GM10266 (cell line): Measurements from ENCODE around the gene RNASEH2A.
A peak's percentile ranks its signal among the peaks of the same experiment; 100 is the strongest.

Source experiments
- DNase-seq: peaks from one replicate; pipeline ENCODE4 v3.0.0; 2012; ENCODE audit errors: extremely low spot score
- TF ChIP-seq, protein P1 (sequence below): IDR thresholded peaks from 2 replicates; pipeline ENCODE4 v1.5.1; 2012; ENCODE audit warnings: mild to moderate bottlenecking, low read depth; ENCODE audit not compliant: control insufficient read depth, insufficient read depth; ENCODE audit errors: missing control alignments

Gene RNASEH2A

DNA sequence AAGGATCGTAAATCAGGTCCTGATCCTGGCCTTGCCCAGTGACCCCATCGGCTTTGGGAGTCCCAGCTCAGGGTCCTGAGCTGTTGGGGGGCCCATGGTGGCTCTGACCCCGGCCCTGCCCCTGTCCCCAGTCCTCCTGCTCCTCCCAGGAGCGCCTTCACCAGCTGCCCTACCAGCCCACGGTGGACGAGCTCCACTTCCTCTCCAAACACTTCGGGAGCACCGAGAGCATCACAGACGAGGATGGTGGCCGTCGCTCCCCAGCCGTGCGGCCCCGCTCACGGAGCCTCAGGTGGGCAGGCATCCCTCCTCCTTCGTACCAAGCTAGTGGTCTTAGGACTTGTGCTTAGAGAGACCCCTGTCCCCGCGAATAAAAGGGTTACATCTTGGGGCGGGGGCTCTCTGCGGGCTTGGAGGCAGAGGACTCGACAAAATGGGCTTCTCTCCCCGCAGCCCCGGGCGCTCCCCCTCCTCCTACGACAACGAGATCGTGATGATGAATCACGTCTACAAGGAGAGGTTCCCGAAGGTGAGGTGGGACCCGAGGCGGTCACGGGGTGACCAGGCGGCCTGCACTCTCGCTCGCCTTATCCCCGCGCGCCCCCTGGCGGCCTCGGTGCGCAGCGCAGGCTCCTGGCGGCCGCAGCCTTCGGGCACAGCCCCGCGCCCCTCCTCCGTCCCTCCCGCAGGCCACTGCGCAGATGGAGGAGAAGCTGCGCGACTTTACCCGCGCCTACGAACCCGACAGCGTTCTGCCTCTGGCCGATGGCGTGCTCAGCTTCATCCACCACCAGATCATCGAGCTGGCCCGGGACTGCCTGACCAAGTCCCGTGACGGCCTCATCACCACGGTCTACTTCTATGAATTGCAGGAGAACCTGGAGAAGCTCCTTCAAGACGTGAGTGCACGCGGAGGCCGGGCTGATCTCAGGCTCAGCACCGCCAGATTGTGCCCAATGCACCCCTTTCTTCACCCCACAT is 41.1 kb downstream of the RNASEH2A start:
- DNase-seq: peak; percentile 92
- TF ChIP-seq, protein P1, sequence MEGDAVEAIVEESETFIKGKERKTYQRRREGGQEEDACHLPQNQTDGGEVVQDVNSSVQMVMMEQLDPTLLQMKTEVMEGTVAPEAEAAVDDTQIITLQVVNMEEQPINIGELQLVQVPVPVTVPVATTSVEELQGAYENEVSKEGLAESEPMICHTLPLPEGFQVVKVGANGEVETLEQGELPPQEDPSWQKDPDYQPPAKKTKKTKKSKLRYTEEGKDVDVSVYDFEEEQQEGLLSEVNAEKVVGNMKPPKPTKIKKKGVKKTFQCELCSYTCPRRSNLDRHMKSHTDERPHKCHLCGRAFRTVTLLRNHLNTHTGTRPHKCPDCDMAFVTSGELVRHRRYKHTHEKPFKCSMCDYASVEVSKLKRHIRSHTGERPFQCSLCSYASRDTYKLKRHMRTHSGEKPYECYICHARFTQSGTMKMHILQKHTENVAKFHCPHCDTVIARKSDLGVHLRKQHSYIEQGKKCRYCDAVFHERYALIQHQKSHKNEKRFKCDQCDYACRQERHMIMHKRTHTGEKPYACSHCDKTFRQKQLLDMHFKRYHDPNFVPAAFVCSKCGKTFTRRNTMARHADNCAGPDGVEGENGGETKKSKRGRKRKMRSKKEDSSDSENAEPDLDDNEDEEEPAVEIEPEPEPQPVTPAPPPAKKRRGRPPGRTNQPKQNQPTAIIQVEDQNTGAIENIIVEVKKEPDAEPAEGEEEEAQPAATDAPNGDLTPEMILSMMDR: peak; percentile 100

DNA sequence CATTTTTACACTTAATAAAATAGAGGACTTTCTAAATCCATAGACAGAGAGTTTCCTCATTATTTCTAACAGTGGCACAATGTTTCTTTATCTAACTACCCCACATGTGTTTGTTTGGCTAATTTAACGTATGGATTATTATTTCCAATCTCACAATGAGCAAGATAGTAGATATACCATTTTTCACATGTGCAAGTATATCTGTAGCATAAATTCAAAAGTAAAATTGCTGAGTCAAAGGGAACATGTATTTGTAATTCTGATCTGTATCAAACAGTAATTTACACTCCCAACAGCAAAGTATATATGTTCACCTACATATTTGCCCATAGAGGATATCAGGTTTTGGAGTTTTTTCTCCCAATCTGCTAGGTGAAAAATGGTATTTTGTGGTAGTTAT is 50.3 kb downstream of the RNASEH2A start:
- DNase-seq: no peak
- TF ChIP-seq, protein P1: no peak

DNA sequence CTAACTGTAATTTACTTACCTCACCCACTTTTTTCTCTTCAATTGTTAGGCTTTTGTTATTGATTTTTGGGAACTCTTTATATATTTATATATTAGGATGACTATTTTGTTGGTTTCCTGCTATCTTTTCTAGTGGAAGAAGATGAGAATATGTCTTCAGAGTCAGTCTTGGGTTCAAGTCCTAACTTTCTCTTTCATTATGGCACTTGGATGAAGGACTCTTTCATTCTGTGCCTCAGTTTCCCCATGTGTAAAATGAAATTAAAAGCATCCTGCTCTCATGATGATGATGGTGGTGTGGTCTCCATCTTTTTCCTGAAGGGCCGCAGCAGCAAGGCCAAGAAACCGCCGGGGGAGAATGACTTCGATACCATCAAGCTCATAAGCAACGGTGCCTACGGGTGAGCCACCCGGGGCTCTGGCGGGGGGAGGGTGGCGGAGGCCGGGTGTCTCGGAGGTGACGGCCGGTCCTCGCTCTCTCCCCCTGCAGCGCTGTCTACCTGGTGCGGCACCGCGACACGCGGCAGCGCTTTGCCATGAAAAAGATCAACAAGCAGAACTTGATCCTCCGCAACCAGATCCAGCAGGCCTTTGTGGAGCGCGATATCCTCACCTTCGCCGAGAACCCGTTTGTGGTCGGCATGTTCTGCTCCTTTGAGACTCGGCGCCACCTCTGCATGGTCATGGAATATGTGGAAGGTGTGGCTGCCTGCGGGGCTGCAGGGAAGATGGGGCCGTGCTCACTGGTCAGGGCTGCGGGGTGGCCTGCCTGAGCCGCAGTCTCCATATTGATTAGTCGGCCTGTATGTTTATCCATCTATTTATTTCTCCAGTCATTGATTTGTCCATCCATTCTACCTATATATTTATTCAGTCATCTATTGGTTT is 51.9 kb downstream of the RNASEH2A start:
- no peak for DNase-seq
- TF ChIP-seq, protein P1: no peak

DNA sequence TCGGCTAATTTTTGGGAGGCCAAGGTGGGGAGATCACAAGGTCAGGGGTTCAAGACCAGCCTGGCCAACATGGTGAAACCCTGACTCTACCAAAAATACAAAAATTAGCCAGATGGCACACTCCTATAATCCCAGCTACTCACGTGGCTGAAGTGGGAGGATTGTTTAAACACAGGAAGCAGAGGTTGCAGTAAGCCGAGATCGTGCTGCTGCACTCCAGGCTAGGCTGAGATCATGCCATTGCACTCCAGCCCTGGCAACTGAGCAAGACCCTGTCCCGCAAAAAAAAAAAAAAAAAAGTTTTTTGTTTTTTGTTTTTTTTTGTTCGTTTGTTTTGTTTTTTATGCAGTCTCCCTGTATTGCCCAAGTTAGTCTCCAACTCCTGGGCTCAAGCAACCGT is 53.2 kb downstream of the RNASEH2A start:
- TF ChIP-seq, protein P1: no peak
- no peak for DNase-seq
